Fibroblast of peridontal ligament (primary cell): ENCODE results near the gene TCERG1L.
"Not testable (repeated sequence)": the region's sequence is repeated elsewhere in the genome, so short reads cannot be mapped to it uniquely, and the experiment has no call there.

Experiments
- DNase-seq: peaks from one replicate; pipeline ENCODE4 v3.0.0-alpha.2; 2010; ENCODE audit errors: extremely low read depth

Gene TCERG1L

GRCh38 chr10:131186547-131187253, 124.8 kb downstream of the TCERG1L start:
- no peak for DNase-seq

- no peak for DNase-seq
These were observed 127.0 kb downstream of the TCERG1L start for GRCh38 chr10:131184503-131184902.

- no peak for DNase-seq
These were observed 127.9 kb downstream of the TCERG1L start for GRCh38 chr10:131183546-131184045.

- DNase-seq: no peak
These were observed 130.1 kb downstream of the TCERG1L start for GRCh38 chr10:131181456-131181855.

GRCh38 chr10:131180740-131181415, 130.6 kb downstream of the TCERG1L start:
- DNase-seq: no peak

- DNase-seq: no peak
These were observed 131.4 kb downstream of the TCERG1L start for GRCh38 chr10:131180086-131180485.

GRCh38 chr10:131179361-131179760, 132.2 kb downstream of the TCERG1L start:
- no peak for DNase-seq

- DNase-seq: no peak
These were observed 132.8 kb downstream of the TCERG1L start for GRCh38 chr10:131178521-131179331.

- DNase-seq: no peak
These were observed 133.8 kb downstream of the TCERG1L start for GRCh38 chr10:131177431-131178327.

- no peak for DNase-seq
These were observed 134.6 kb downstream of the TCERG1L start for GRCh38 chr10:131176907-131177306.

- not testable (repeated sequence) for DNase-seq
These were observed 135.2 kb downstream of the TCERG1L start for GRCh38 chr10:131176324-131176723.

GRCh38 chr10:131175891-131176290, 135.6 kb downstream of the TCERG1L start:
- no peak for DNase-seq

- DNase-seq: no peak
These were observed 136.6 kb downstream of the TCERG1L start for GRCh38 chr10:131174651-131175540.

GRCh38 chr10:131174211-131174565, 137.3 kb downstream of the TCERG1L start:
- DNase-seq: no peak

- DNase-seq: no peak
These were observed 137.9 kb downstream of the TCERG1L start for GRCh38 chr10:131173484-131174210.

GRCh38 chr10:131172433-131172832, 139.1 kb downstream of the TCERG1L start:
- DNase-seq: no peak

GRCh38 chr10:131169146-131169545, 142.4 kb downstream of the TCERG1L start:
- no peak for DNase-seq

- no peak for DNase-seq
These were observed 143.2 kb downstream of the TCERG1L start for GRCh38 chr10:131168238-131168875.
